HUDEP-2 (cell line): ENCODE data around the gene DRD1.
"Not testable (repeated sequence)": the region's sequence is repeated elsewhere in the genome, so short reads cannot be mapped to it uniquely, and the experiment has no call there.

Source experiments
- DNase-seq, 76 experiments: peaks; one replicate each; lab custom pipeline; 2025; ENCODE audit not compliant: unreplicated experiment in 76 of 76; lab: John Stamatoyannopoulos, UW

Gene DRD1

DNA sequence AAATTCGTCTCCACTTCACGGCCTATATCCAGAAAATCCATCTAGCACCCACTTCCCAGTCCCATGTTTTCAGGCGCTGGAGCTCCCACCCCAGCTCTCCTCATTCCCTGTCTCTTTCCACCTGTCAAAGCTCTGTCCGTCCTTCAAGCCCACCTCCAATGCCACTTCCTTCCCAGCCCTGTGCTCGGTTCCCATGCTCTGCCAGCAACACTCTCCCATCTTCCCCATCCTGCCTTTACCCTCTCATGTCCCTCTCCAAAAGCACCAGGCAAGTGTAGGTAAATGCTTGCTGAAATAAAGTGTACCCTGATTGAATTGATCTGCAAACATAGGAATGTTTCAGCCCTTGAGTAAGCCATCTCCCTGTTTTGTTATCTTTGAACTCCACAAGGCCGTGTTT is 9.2 kb downstream of the DRD1 start:
- no peak for DNase-seq

DNA sequence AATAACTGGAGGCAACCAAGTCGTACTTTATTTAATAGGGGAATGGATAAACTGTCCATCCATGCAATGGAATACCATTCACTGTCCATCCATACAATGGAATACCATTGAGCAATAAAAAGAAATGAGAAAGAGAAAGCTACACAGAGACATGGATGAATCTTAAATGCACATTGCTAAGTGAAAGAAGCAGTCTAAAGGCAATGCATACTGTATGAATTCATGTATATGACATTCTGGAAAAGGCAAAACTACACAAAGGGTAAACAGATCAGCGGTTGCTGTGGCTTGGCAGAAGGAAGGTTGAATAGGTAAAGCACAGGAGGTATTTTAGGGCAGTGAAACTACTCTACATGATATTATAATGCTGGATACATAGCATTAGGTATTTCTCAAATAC is 16.2 kb downstream of the DRD1 start:
- no peak for DNase-seq

DNA sequence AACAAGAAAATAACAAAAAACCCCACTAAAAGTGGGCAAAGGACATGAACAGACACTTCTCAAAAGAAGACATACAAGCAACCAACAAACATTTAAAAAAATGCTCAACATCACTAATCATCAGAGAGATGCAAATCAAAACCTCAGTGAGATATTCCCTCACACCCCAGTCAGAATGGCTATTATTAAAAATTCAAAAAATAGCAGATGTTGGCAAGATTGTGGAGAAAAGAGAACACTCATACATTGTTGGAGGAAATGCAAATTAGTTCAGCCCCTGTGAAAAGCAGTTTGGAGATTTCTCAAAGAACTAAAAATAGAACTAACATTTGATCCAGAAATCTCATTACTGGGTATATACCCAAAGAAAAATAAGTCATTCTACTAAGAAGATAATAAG is 19.4 kb downstream of the DRD1 start:
- DNase-seq: not testable (repeated sequence)

GRCh38 chr5:175422058-175422457 is 21.9 kb downstream of the DRD1 start:
- no peak for DNase-seq

DNA sequence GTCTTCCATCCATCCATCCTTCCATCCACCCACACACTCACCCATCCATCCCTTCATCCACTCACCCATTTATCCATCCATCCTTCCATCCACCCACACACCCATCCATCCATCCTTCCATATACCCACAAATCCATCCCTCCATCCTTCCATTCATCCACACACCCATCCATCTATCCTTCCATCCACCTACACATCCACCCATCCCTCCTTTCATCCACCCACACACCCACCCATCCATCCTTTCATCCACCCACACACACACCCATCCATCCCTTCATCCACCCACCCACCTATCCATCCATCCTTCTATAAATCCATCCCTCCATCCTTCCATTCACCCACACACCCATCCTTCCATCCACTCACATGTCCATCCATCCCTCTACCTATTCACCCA is 23.6 kb downstream of the DRD1 start:
- no peak for DNase-seq

DNA sequence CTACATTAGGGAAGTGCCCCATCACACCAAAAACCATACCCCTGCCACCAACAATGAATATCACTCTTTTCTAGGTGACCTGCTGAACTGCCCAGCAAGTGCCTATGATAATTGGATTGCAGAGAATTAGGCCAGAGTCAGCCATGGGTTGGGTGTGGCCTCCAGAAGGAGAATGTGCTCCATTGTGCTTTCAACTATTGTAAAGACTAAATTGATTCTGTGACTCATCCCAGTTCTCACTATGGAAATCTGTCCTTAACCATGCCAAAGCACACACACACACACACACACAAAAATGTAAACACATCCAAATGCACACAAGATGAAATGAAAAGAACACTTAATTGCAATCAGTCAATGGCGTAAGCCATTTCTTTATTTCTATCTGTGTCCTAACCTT is 25.7 kb downstream of the DRD1 start:
- DNase-seq: no peak

DNA sequence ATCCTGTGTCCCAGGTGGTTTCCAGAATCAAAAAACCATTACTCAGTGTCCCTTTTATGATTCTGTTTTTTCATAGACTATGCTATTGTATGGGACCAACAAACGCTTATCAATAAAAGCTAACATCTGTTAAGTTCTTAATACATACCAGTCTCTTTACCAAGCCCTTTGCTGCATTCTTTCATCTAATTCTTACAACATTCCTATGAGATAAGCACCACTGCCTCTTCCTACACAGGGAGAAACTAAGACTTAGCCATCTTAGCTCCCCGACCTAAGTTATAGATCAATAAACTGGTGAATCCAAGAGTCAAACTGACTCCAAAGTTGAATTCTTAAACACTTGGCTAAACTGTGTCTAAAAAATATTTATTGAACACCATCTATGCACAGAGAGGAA is 26.6 kb downstream of the DRD1 start:
- no peak for DNase-seq

- DNase-seq: no peak
Observed at GRCh38 chr5:175415303-175415702, 28.7 kb downstream of the DRD1 start.

GRCh38 chr5:175410926-175411325 is 33.1 kb downstream of the DRD1 start:
- DNase-seq: no peak

- DNase-seq: no peak
Observed at GRCh38 chr5:175406300-175406699, 37.7 kb downstream of the DRD1 start.

DNA sequence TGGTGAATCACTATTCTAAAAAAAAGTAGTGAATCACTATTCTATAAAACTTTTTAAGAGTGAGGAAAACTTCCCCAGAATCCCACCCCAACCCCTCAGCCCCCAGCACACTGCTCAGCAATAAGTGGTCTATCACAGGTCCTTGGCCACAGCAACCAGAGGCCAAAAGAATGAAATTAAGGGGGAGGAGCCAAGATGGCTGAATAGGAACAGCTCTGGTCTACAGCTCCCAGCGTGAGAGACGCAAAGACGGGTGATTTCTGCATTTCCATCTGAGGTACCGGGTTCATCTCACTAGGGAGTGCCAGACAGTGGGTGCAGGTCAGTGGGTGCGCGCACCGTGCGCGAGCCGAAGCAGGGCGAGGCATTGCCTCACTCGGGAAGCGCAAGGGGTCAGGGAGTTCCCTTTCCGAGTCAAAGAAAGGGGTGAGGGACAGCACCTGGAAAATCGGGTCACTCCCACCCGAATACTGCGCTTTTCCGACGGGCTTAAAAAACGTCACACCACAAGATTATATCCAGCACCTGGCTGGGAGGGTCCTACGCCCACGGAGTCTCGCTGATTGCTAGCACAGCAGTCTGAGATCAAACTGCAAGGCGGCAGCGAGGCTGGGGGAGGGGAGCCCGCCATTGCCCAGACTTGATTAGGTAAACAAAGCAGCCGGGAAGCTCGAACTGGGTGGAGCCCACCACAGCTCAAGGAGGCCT is 46.2 kb downstream of the DRD1 start:
- not testable (repeated sequence) for DNase-seq

DNA sequence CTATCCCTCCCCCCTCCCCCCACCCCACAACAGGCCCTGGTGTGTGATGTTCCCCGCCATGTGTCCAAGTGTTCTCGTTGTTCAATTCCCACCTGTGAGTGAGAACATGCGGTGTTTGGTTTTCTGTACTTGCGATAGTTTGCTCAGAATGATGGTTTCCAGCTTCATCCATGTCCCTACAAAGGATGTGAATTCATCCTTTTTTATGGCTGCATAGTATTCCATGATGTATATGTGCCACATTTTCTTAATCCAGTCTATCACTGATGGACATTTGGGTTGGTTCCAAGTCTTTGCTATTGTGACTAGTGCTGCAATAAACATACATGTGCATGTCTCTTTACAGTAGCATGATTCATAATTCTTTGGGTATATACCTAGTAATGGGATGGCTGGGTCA is 48.6 kb downstream of the DRD1 start:
- not testable (repeated sequence) for DNase-seq

DNA sequence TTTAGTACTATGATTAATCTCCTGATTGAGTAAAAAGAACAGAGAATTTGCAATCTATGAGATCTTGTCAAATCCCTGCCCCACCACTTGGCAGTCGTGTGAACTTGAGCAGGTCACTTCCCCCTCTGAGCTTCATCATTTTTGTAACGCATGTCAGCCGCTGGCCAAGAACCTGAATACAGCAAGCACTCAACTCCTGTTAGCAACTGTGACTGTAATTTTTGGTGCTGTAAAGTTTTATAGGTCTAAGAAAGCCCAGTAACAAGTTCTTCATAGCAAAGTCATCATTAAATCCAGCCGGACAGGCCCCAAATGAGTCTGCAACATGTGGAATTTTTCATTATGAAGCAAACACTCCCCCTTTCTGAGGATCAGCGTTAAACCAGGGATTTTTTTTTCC is 49.4 kb downstream of the DRD1 start:
- no peak for DNase-seq

GRCh38 chr5:175393897-175394296 is 50.1 kb downstream of the DRD1 start:
- no peak for DNase-seq

GRCh38 chr5:175392236-175392635 is 51.7 kb downstream of the DRD1 start:
- no peak for DNase-seq

GRCh38 chr5:175390352-175391083 is 53.5 kb downstream of the DRD1 start:
- no peak for DNase-seq
